ENCODE data around the gene MT1M.

DNA sequence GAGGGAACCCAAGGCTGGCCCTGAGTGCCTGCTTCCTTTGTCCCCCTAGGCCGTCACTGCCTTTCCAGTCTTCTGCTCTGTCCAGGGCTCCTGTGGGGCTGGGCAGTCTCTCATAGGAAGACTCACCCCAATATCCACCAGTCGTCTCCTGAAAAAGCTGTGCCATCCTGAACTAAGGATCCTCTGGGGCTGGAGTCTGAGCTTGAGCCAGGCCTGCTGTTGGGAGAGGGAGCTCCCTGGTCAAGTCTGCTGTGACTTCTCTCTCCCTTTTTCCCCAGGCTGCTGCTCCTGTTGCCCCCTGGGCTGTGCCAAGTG, 38.1 kb downstream of the MT1M start:
- TF ChIP-seq, protein P1, sequence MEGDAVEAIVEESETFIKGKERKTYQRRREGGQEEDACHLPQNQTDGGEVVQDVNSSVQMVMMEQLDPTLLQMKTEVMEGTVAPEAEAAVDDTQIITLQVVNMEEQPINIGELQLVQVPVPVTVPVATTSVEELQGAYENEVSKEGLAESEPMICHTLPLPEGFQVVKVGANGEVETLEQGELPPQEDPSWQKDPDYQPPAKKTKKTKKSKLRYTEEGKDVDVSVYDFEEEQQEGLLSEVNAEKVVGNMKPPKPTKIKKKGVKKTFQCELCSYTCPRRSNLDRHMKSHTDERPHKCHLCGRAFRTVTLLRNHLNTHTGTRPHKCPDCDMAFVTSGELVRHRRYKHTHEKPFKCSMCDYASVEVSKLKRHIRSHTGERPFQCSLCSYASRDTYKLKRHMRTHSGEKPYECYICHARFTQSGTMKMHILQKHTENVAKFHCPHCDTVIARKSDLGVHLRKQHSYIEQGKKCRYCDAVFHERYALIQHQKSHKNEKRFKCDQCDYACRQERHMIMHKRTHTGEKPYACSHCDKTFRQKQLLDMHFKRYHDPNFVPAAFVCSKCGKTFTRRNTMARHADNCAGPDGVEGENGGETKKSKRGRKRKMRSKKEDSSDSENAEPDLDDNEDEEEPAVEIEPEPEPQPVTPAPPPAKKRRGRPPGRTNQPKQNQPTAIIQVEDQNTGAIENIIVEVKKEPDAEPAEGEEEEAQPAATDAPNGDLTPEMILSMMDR (conservative IDR thresholded peaks at IDR 0.05; ENCODE audit: low read depth in 2 of 2): no peak
- TF ChIP-seq POLR2AphosphoS5 (IDR thresholded peaks at IDR 0.05; ENCODE audit: low read depth) (0 out of 2 replicates have a peak, but pooled peaks have one; percentile 10), JUNB (IDR thresholded peaks at IDR 0.05; ENCODE audit: unreplicated experiment) (no peak), EZH2 (IDR thresholded peaks at IDR 0.05; ENCODE audit: low read depth, unreplicated experiment) (no peak), EZH2phosphoT487 (IDR thresholded peaks at IDR 0.05; ENCODE audit: unreplicated experiment) (no peak), NANOG (IDR thresholded peaks at IDR 0.05; ENCODE audit: borderline replicate concordance) (no peak), CREB1 (CRISPR knock-in tag; IDR thresholded peaks at IDR 0.05; ENCODE audit: low read depth) (no peak), STAT1 (IDR thresholded peaks at IDR 0.05; ENCODE audit: unreplicated experiment) (no peak), ZNF114 (CRISPR knock-in tag; IDR thresholded peaks at IDR 0.05) (no peak), ZNF331 (CRISPR knock-in tag; IDR thresholded peaks at IDR 0.05; ENCODE audit: low read depth) (no peak)
- TF ChIP-seq, protein P2, sequence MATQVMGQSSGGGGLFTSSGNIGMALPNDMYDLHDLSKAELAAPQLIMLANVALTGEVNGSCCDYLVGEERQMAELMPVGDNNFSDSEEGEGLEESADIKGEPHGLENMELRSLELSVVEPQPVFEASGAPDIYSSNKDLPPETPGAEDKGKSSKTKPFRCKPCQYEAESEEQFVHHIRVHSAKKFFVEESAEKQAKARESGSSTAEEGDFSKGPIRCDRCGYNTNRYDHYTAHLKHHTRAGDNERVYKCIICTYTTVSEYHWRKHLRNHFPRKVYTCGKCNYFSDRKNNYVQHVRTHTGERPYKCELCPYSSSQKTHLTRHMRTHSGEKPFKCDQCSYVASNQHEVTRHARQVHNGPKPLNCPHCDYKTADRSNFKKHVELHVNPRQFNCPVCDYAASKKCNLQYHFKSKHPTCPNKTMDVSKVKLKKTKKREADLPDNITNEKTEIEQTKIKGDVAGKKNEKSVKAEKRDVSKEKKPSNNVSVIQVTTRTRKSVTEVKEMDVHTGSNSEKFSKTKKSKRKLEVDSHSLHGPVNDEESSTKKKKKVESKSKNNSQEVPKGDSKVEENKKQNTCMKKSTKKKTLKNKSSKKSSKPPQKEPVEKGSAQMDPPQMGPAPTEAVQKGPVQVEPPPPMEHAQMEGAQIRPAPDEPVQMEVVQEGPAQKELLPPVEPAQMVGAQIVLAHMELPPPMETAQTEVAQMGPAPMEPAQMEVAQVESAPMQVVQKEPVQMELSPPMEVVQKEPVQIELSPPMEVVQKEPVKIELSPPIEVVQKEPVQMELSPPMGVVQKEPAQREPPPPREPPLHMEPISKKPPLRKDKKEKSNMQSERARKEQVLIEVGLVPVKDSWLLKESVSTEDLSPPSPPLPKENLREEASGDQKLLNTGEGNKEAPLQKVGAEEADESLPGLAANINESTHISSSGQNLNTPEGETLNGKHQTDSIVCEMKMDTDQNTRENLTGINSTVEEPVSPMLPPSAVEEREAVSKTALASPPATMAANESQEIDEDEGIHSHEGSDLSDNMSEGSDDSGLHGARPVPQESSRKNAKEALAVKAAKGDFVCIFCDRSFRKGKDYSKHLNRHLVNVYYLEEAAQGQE (IDR thresholded peaks at IDR 0.05; ENCODE audit: unreplicated experiment): no peak

All from GM23338 (cell line).